Trophoblast cell (in vitro differentiated cells and primary cell): ENCODE measurements around the gene PAPPA.

Experiments
- DNase-seq, 2 donors: peaks; one replicate each; pipeline ENCODE4 v3.0.0-alpha.2; 2016
- H2AFZ ChIP-seq: 2 replicates; pipeline ENCODE4 v1.6.1; 2013; ENCODE audit warnings: low read length, moderate library complexity, mild to moderate bottlenecking; ENCODE audit not compliant: insufficient read depth, poor library complexity
- H2AK5ac ChIP-seq: 2 replicates; pipeline ENCODE4 v1.6.1; 2013; ENCODE audit warnings: mild to moderate bottlenecking, low read length
- H2BK120ac ChIP-seq: 2 replicates; pipeline ENCODE4 v1.6.1; 2013; ENCODE audit warnings: low read length, mild to moderate bottlenecking, moderate library complexity; ENCODE audit not compliant: insufficient read depth, poor library complexity
- H2BK12ac ChIP-seq: 2 replicates; pipeline ENCODE4 v1.6.1; 2013; ENCODE audit warnings: mild to moderate bottlenecking, low read length, moderate library complexity
- H2BK5ac ChIP-seq: 2 replicates; pipeline ENCODE4 v1.6.1; 2013; ENCODE audit warnings: low read length, low read depth, moderate library complexity, mild to moderate bottlenecking; ENCODE audit not compliant: poor library complexity
- H3K14ac ChIP-seq: 2 replicates; pipeline ENCODE4 v1.6.1; 2013; ENCODE audit warnings: mild to moderate bottlenecking, low read length
- H3K18ac ChIP-seq: 2 replicates; pipeline ENCODE4 v1.6.1; 2013; ENCODE audit warnings: mild to moderate bottlenecking, low read length
- H3K23ac ChIP-seq: 2 replicates; pipeline ENCODE4 v1.6.1; 2013; ENCODE audit warnings: low read length
- H3K27ac ChIP-seq: 2 replicates; pipeline ENCODE4 v1.5.1; 2013; ENCODE audit warnings: low read depth, mild to moderate bottlenecking, inconsistent platforms, low read length, moderate library complexity
- H3K27me3 ChIP-seq: 2 replicates; pipeline ENCODE4 v1.6.1; 2013; ENCODE audit warnings: inconsistent platforms, mild to moderate bottlenecking, low read length, moderate library complexity; ENCODE audit not compliant: insufficient read depth
- H3K36me3 ChIP-seq, 2 experiments: 1 replicate in 1 of 2; 2 replicates in 1 of 2; pipeline ENCODE4 v1.6.1; 2013; ENCODE audit warnings: low read length in 2 of 2, mild to moderate bottlenecking in 2 of 2, moderate library complexity in 1 of 2; ENCODE audit not compliant: insufficient read depth in 2 of 2, control insufficient read depth in 1 of 2
- H3K4ac ChIP-seq: 2 replicates; pipeline ENCODE4 v1.6.1; 2013; ENCODE audit warnings: low read depth, mild to moderate bottlenecking, low read length, moderate library complexity
- H3K4me1 ChIP-seq, 2 experiments: 1 replicate in 1 of 2; 2 replicates in 1 of 2; pipeline ENCODE4 v1.6.1; 2013; ENCODE audit warnings: low read length in 2 of 2, mild to moderate bottlenecking in 2 of 2, moderate library complexity in 1 of 2; ENCODE audit not compliant: insufficient read depth in 2 of 2, control insufficient read depth in 1 of 2
- H3K4me2 ChIP-seq: 2 replicates; pipeline ENCODE4 v1.6.1; 2013; ENCODE audit warnings: inconsistent platforms, mild to moderate bottlenecking, low read length, moderate library complexity
- H3K4me3 ChIP-seq: 2 replicates; pipeline ENCODE4 v1.5.1; 2013; ENCODE audit warnings: mild to moderate bottlenecking, low read depth, low read length, inconsistent platforms
- H3K79me1 ChIP-seq: one replicate; pipeline ENCODE4 v1.6.1; 2013; ENCODE audit warnings: low read length
- H3K79me2 ChIP-seq: 2 replicates; pipeline ENCODE4 v1.6.1; 2013; ENCODE audit warnings: low read length, mild to moderate bottlenecking; ENCODE audit not compliant: control insufficient read depth, insufficient read depth, poor library complexity
- H3K9ac ChIP-seq: 2 replicates; pipeline ENCODE4 v1.6.1; 2013; ENCODE audit warnings: mild to moderate bottlenecking, low read length
- H3K9me3 ChIP-seq: 2 replicates; pipeline ENCODE4 v1.6.1; 2013; ENCODE audit warnings: low read depth, mild to moderate bottlenecking, control low read depth, inconsistent platforms, low read length; ENCODE audit not compliant: insufficient read depth
- H4K12ac ChIP-seq: 2 replicates; pipeline ENCODE4 v1.6.1; 2013; ENCODE audit warnings: low read depth, mild to moderate bottlenecking, low read length, moderate library complexity
- H4K8ac ChIP-seq: 2 replicates; pipeline ENCODE4 v1.6.1; 2013; ENCODE audit warnings: low read depth, mild to moderate bottlenecking, low read length, moderate library complexity
- H4K91ac ChIP-seq: one replicate; pipeline ENCODE4 v1.6.1; 2013; ENCODE audit warnings: low read depth, mild to moderate bottlenecking, low read length, moderate library complexity
- WGBS: extraction: QIAGEN DNeasy Blood & Tissue Kit; methylation state at CpG from one replicate; pipeline ENCODE4 v1.1.7; 2013; ENCODE audit warnings: missing lambda C conversion rate; ENCODE audit not compliant: insufficient read length, insufficient coverage; ENCODE audit errors: extremely low coverage; 5-methylcytosine and 5-hydroxymethylcytosine counted together

The PAPPA gene

DNA sequence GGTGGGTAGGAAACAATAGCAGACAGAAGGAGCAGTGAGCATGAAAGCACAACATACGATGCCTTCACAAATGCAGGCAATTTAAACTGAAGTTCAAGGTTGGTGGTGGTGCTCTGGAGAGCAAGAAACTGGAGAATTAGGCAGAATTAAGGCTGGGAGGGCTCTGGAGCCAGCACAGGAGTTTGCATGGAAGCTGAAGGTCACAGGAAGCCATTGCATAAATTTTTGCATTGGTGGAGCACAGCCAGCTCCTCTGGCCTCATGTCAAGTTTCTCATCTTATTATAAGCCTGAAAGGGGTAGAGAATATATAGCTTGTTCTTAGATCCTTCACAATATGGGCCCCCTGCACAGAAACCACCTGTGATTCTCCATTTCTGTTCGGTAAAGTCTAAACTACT, 207.4 kb downstream of the PAPPA start:
- Histone ChIP-seq H2BK120ac (no peak overlapping the region), H3K4me3 (no peak overlapping the region), H3K18ac (no peak overlapping the region), H3K36me3 (peaks cover 3 to 11% of the 10 kb centered on the region in 2 experiments), H4K12ac (no peak overlapping the region), H2AK5ac (no peak overlapping the region), H2AFZ (no peak overlapping the region), H3K9me3 (no peaks in the 10 kb centered on the region), H3K4ac (no peak overlapping the region), H2BK5ac (no peak overlapping the region), H3K79me1 (no peaks in the 10 kb centered on the region), H3K4me2 (no peak overlapping the region), H3K27me3 (no peaks in the 10 kb centered on the region), H4K8ac (no peak overlapping the region), H3K27ac (no peak overlapping the region), H3K14ac (no peak overlapping the region), H4K91ac (no peak overlapping the region), H3K4me1 (no peaks in the 10 kb centered on the region), H3K23ac (no peak overlapping the region), H3K79me2 (no peaks in the 10 kb centered on the region), H3K9ac (no peak overlapping the region), H2BK12ac (no peak overlapping the region)
- WGBS, result no CpG with 5 or more reads among the region's 2 CpGs
- no peak for DNase-seq

DNA sequence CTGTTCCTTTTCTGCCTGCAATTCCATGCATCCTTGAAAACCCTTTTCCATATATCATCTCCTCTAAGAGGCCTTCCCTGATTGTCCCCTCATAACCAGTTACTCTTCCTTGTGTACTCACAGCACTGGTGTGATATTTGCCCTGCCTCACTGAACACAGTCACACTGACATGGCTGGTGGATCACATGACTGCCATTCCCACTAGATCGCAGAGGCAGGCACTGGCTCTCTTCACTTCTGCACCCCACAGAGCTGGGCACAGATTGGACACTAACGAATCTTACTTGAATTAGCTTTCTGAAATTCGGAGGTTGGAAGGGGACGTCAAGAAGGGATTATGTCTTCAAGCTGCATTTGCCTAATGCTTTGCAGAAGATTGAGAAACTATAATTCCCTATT, 208.0 kb downstream of the PAPPA start:
- no peak overlapping the region for H2AFZ ChIP-seq
- no CpG with 5 or more reads among the region's 4 CpGs for WGBS
- H3K23ac ChIP-seq, result no peak overlapping the region
- H3K4ac ChIP-seq, result no peak overlapping the region
- no peak overlapping the region for H4K12ac ChIP-seq
- no peak overlapping the region for H4K91ac ChIP-seq
- H2BK120ac ChIP-seq, result no peak overlapping the region
- H3K27ac ChIP-seq, result no peak overlapping the region
- no peaks in the 10 kb centered on the region for H3K79me2 ChIP-seq
- H3K4me1 ChIP-seq, result no peaks in the 10 kb centered on the region
- peaks cover 3 to 12% of the 10 kb centered on the region in 2 experiments for H3K36me3 ChIP-seq
- H2BK5ac ChIP-seq, result no peak overlapping the region
- H3K27me3 ChIP-seq, result no peaks in the 10 kb centered on the region
- no peaks in the 10 kb centered on the region for H3K79me1 ChIP-seq
- no peak overlapping the region for H3K14ac ChIP-seq
- H3K9ac ChIP-seq, result no peak overlapping the region
- no peak overlapping the region for H2AK5ac ChIP-seq
- H3K4me2 ChIP-seq, result no peak overlapping the region
- H4K8ac ChIP-seq, result no peak overlapping the region
- no peak for DNase-seq
- H3K18ac ChIP-seq, result no peak overlapping the region
- no peaks in the 10 kb centered on the region for H3K9me3 ChIP-seq
- H2BK12ac ChIP-seq, result no peak overlapping the region
- H3K4me3 ChIP-seq, result no peak overlapping the region

DNA sequence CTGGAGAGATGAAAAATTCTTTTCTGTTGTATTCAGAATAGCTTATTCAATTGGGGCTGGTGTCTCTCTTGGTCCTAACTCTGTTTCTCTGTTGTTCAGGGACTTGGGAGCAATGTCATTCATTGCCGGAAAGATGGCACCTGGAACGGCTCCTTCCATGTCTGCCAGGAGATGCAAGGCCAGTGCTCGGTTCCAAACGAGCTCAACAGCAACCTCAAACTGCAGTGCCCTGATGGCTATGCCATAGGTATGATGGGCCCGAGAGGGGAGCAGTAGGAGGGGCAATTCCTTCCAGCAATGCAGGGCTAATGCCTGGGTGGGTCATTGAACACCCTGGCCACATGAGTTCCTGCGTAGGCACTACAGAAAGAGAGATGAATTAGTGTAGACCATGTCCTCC, 208.9 kb downstream of the PAPPA start:
- Histone ChIP-seq H3K23ac (no peak overlapping the region), H3K4me3 (no peak overlapping the region), H3K79me2 (no peaks in the 10 kb centered on the region), H3K27ac (no peak overlapping the region), H4K8ac (no peak overlapping the region), H4K12ac (no peak overlapping the region), H3K27me3 (no peaks in the 10 kb centered on the region), H3K36me3 (peaks cover 3 to 17% of the 10 kb centered on the region in 2 experiments), H3K18ac (no peak overlapping the region), H2BK120ac (no peak overlapping the region), H3K9ac (no peak overlapping the region), H3K4me2 (no peak overlapping the region), H3K4ac (no peak overlapping the region), H2BK5ac (no peak overlapping the region), H2BK12ac (no peak overlapping the region), H3K79me1 (no peaks in the 10 kb centered on the region), H4K91ac (no peak overlapping the region), H3K9me3 (peaks cover 2% of the 10 kb centered on the region), H2AK5ac (no peak overlapping the region), H3K4me1 (no peaks in the 10 kb centered on the region), H3K14ac (no peak overlapping the region), H2AFZ (no peak overlapping the region)
- no peak for DNase-seq
- no CpG with 5 or more reads among the region's 6 CpGs for WGBS

DNA sequence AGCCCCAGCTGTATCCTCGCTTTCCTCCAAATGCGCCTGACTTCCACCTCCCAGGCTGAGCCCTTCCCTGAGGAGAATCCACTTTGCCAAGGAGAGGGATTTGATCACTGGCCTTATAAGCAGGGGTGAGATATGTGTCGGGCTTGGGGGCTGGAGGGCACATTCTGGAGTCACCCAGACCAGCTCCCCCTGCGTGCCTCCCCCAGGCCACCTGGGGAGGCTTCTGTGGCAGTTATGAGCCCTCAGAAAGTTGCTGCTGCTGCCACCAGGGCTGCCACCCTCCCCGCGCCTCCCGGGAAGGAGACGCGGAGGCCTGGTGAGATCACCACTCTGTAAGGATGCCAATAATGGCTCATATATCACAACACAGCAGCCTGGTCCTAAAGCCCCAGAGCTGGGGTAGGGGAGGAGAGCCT, 211.5 kb downstream of the PAPPA start:
- Histone ChIP-seq H2AK5ac (no peak overlapping the region), H3K4ac (no peak overlapping the region), H3K4me2 (no peak overlapping the region), H3K9me3 (peaks cover 3% of the 10 kb centered on the region), H2BK12ac (no peak overlapping the region), H3K4me1 (peaks cover 2 to 5% of the 10 kb centered on the region in 2 experiments), H4K8ac (no peak overlapping the region), H2BK5ac (no peak overlapping the region), H3K79me2 (no peaks in the 10 kb centered on the region), H3K27ac (no peak overlapping the region), H2AFZ (no peak overlapping the region), H2BK120ac (no peak overlapping the region), H3K36me3 (peaks cover 3 to 18% of the 10 kb centered on the region in 2 experiments), H3K9ac (no peak overlapping the region), H3K4me3 (no peak overlapping the region), H4K12ac (no peak overlapping the region), H3K18ac (no peak overlapping the region), H3K27me3 (no peaks in the 10 kb centered on the region), H3K23ac (no peak overlapping the region), H3K14ac (no peak overlapping the region), H4K91ac (no peak overlapping the region), H3K79me1 (no peaks in the 10 kb centered on the region)
- no CpG with 5 or more reads among the region's 9 CpGs for WGBS
- no peak for DNase-seq
